HEK293T (cell line): ENCODE results near the gene TOP3B.

Experiments
- CTCF ChIA-PET: fragments of 350-600 bp; formaldehyde crosslinking; extraction: SDS; loops from one replicate; lab custom pipeline; 2021; ENCODE audit warnings: antibody characterized with exemption, inconsistent platforms; lab: Yijun Ruan, JAX
- POLR2A ChIA-PET: fragments of 350-600 bp; formaldehyde crosslinking; extraction: SDS; loops from one replicate; lab custom pipeline; 2020; ENCODE audit warnings: antibody characterized with exemption, inconsistent platforms; lab: Yijun Ruan, JAX
- DNase-seq: peaks from one replicate; pipeline ENCODE4 v3.0.0; 2012; ENCODE audit warnings: mixed read lengths; ENCODE audit errors: extremely low spot score
- ARNT ChIP-seq: fragments of 450-650 bp; IDR thresholded peaks from 2 replicates; pipeline ENCODE4 v1.6.1; 2017; ENCODE audit warnings: mild to moderate bottlenecking
- BHLHE40 ChIP-seq: fragments of 450-650 bp; IDR thresholded peaks from 2 replicates; pipeline ENCODE4 v1.6.1; 2016; ENCODE audit warnings: mild to moderate bottlenecking, moderate library complexity, borderline replicate concordance
- CTBP1 ChIP-seq: fragments of 450-650 bp; IDR thresholded peaks from 2 replicates; pipeline ENCODE4 v1.6.1; 2016; ENCODE audit warnings: borderline replicate concordance
- ELF4 ChIP-seq: fragments of 450-650 bp; IDR thresholded peaks from 2 replicates; pipeline ENCODE4 v1.6.1; 2017; ENCODE audit warnings: antibody characterized with exemption
- FOXA1 ChIP-seq: fragments of 450-650 bp; IDR thresholded peaks from 2 replicates; pipeline ENCODE4 v1.6.1; 2016; ENCODE audit warnings: mild to moderate bottlenecking
- FOXK2 ChIP-seq: fragments of 450-650 bp; IDR thresholded peaks from 2 replicates; pipeline ENCODE4 v1.6.1; 2016; ENCODE audit warnings: mild to moderate bottlenecking
- FOXM1 ChIP-seq: fragments of 450-650 bp; IDR thresholded peaks from 2 replicates; pipeline ENCODE4 v1.6.1; 2017; ENCODE audit warnings: mild to moderate bottlenecking, borderline replicate concordance
- HDGF ChIP-seq: fragments of 450-650 bp; IDR thresholded peaks from 2 replicates; pipeline ENCODE4 v1.6.1; 2017; ENCODE audit warnings: antibody characterized with exemption, borderline replicate concordance
- L3MBTL2 ChIP-seq: fragments of 450-650 bp; conservative IDR thresholded peaks from 2 replicates; pipeline ENCODE4 v1.6.1; 2016; ENCODE audit warnings: mild to moderate bottlenecking
- LEF1 ChIP-seq: fragments of 450-650 bp; IDR thresholded peaks from 2 replicates; pipeline ENCODE4 v1.6.1; 2017; ENCODE audit warnings: mild to moderate bottlenecking, borderline replicate concordance
- NFRKB ChIP-seq: fragments of 450-650 bp; IDR thresholded peaks from 2 replicates; pipeline ENCODE4 v1.6.1; 2016; ENCODE audit warnings: mild to moderate bottlenecking, moderate library complexity
- PKNOX1 ChIP-seq: fragments of 450-650 bp; IDR thresholded peaks from 2 replicates; pipeline ENCODE4 v1.6.1; 2016
- SP1 ChIP-seq: fragments of 450-650 bp; IDR thresholded peaks from 2 replicates; pipeline ENCODE4 v1.6.1; 2017
- SUZ12 ChIP-seq: fragments of 450-650 bp; IDR thresholded peaks from 2 replicates; pipeline ENCODE4 v1.6.1; 2016; ENCODE audit warnings: mild to moderate bottlenecking
- TARDBP ChIP-seq: fragments of 450-650 bp; IDR thresholded peaks from 2 replicates; pipeline ENCODE4 v1.6.1; 2016
- ZNF384 ChIP-seq: fragments of 450-650 bp; IDR thresholded peaks from 2 replicates; pipeline ENCODE4 v1.6.1; 2016

TOP3B gene

DNA sequence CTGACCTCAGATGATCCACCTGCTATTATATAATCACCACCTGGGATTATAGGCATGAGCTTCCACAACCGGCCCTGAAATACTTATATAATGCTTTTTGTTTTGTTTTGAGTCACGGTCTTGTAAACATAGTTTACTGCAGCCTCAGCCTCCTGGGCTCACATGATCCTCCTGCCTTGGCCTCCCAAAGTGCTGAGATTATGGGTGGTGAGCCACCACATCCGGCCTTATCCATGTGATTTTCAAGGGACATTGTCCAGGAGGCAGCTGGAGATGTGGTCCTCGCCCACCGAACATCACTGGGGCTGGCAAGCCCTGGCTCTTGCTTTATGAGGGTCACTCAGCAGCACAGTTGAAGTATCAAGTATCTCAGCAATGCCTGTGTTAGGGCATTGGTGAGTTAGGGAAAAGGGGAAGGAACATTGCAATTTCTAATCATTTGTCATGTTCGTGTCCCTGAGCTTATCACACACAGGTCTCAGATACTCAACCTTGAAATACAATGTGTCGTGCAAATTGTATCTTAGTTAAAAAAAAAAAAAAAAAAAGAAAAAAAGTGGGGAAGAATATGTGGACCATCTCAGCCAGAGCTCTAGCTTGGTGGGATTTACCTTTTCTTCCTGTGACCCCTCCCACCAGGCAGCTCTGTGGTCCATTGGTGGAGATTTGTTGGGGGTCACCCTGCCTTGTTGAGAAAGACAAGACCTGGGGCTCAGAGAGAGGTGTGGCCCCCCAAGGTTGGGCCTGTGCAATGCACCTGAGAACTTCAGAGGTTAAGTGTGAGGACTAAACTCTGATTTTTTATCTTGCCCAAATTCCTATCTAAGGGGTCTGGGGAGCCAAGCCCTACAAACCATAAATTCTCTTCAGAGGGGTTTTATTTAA is 74.7 kb downstream of the TOP3B start:
- ChIA-PET CTCF (interaction anchor here (0.6 to 1.0 kb wide), 2 partner anchors 31 to 278 kb away, joined by 3 to 6 read pairs; partner anchors contain the start of gene YDJC), POLR2A (no interaction called here)
- DNase-seq: no peak
- TF ChIP-seq SP1: no peak
- TF ChIP-seq FOXK2: no peak
- no peak for TF ChIP-seq ARNT
- TF ChIP-seq CTBP1: no peak
- no peak for TF ChIP-seq SUZ12
- no peak for TF ChIP-seq TARDBP
- no peak for TF ChIP-seq FOXA1
- TF ChIP-seq ELF4: no peak
- no peak for TF ChIP-seq HDGF
- TF ChIP-seq BHLHE40: no peak
- no peak for TF ChIP-seq LEF1
- no peak for TF ChIP-seq FOXM1
- no peak for TF ChIP-seq ZNF384
- TF ChIP-seq L3MBTL2: no peak
- no peak for TF ChIP-seq PKNOX1
- TF ChIP-seq NFRKB: no peak
